Measurements from ENCODE around the gene RASL11A. TPM values are rescaled to one million over a fixed set of nuclear protein-coding genes. Genes with fewer than 3 reads are reported as not detected.
"Not testable (repeated sequence)": the region's sequence is repeated elsewhere in the genome, so short reads cannot be mapped to it uniquely, and the experiment has no call there.

The RASL11A gene
- total and polyA plus RNA-seq, 9 donors = 6.2 to 36.3 (median 18.6) TPM

- H3K9me3 ChIP-seq = peaks cover 0 to 3% of the 10 kb centered on the region in 2 donors
- H3K27ac ChIP-seq = no peak overlapping the region
- TF ChIP-seq POLR2A (IDR thresholded peaks at IDR 0.05) (no peak), CTCF (IDR thresholded peaks at IDR 0.05) (no peak), EP300 (IDR thresholded peaks at IDR 0.05) (no peak)
- DNase-seq = no peak
- H3K4me3 ChIP-seq = no peak overlapping the region
- no peaks in the 10 kb centered on the region for H3K4me1 ChIP-seq (ENCODE audit: insufficient read depth)
- H3K36me3 ChIP-seq = no peaks in the 10 kb centered on the region
- intact Hi-C loops (cut with DNase I) = no loop called here
- no peaks in the 10 kb centered on the region for H3K27me3 ChIP-seq
Measured at GRCh38 chr13:27319404-27319803, 48.8 kb downstream of the RASL11A start.

GRCh38 chr13:27321468-27322431 lies 51.1 kb downstream of the RASL11A start:
- peaks cover 0 to 3% of the 10 kb centered on the region in 2 donors for H3K9me3 ChIP-seq
- no peaks in the 10 kb centered on the region for H3K4me1 ChIP-seq (ENCODE audit: insufficient read depth)
- no peaks in the 10 kb centered on the region for H3K27me3 ChIP-seq
- DNase-seq = no peak
- 51 to 56% (median 51%) methylated on average over 8 of the region's 8 CpGs for WGBS, 3 donors
- H3K4me3 ChIP-seq = no peak overlapping the region
- no peak overlapping the region for H3K27ac ChIP-seq
- no peaks in the 10 kb centered on the region for H3K36me3 ChIP-seq
- intact Hi-C loops (cut with DNase I) = no loop called here
- TF ChIP-seq POLR2A (IDR thresholded peaks at IDR 0.05) (no peak), EP300 (IDR thresholded peaks at IDR 0.05) (no peak), CTCF (IDR thresholded peaks at IDR 0.05) (no peak)

GRCh38 chr13:27322443-27322842 lies 51.8 kb downstream of the RASL11A start:
- H3K36me3 ChIP-seq; H3K27ac ChIP-seq; H3K4me3 ChIP-seq; H3K9me3 ChIP-seq; intact Hi-C loops (cut with DNase I); H3K27me3 ChIP-seq; DNase-seq; H3K4me1 ChIP-seq (ENCODE audit: insufficient read depth): not testable (repeated sequence)
- WGBS, 3 donors = 79 to 87% (median 81%) methylated on average over 6 of the region's 6 CpGs

Small RNA genes lying within 50 kb of the gene (small RNA-seq; reads per million reads assigned to genes)
- gene SNORA27 (not detected), gene SNORD102 (not detected)

Other genes with a start within 250 kb of the RASL11A start
- gene USP12, start 99.0 kb upstream of the RASL11A start, total RNA-seq = 10 to 100 TPM; 14.0 to 23.6 (median 19.2) TPM
- gene USP12, start 99.0 kb upstream of the RASL11A start, polyA plus RNA-seq = 10 to 100 TPM in 1 of 2 donors, 1 to 10 TPM in 1; 9.5 to 20.4 TPM
- gene RPL21, start 19.3 kb upstream of the RASL11A start, total RNA-seq = 1,000 to 10,000 TPM; 1,871 to 3,304 (median 2,161) TPM
- gene RPL21, start 19.3 kb upstream of the RASL11A start, polyA plus RNA-seq = 1,000 to 10,000 TPM; 2,642 to 4,783 TPM
- gene GTF3A, start 153.8 kb downstream of the RASL11A start, total RNA-seq = 10 to 100 TPM; 41.0 to 70.0 (median 46.9) TPM
- gene GTF3A, start 153.8 kb downstream of the RASL11A start, polyA plus RNA-seq = 10 to 100 TPM; 46.5 to 87.6 TPM
- 10 to 100 TPM; 33.7 to 61.1 (median 34.9) TPM for gene MTIF3, start 179.7 kb downstream of the RASL11A start, total RNA-seq
- gene MTIF3, start 179.7 kb downstream of the RASL11A start, polyA plus RNA-seq = 10 to 100 TPM; 67.1 to 81.2 TPM

Measured in ovary (tissue), 9 donors.